HG02981 (cell line): ENCODE measurements around the gene ABHD15.

Source experiments
- ATAC-seq: cut with Tn5 transposase; IDR thresholded peaks from one replicate; pipeline ENCODE4 v1.9.1; 2021; ENCODE audit warnings: mild to moderate bottlenecking, moderate library complexity; ENCODE audit not compliant: unreplicated experiment

ABHD15 gene

GRCh38 chr17:29546830-29547229, 20.0 kb downstream of the ABHD15 start:
- no peak for ATAC-seq

- ATAC-seq = no peak
Measured at GRCh38 chr17:29546085-29546484, 20.8 kb downstream of the ABHD15 start.

GRCh38 chr17:29544066-29544465, 22.8 kb downstream of the ABHD15 start:
- ATAC-seq = no peak

- no peak for ATAC-seq
Measured at GRCh38 chr17:29533976-29534375, 32.9 kb downstream of the ABHD15 start.

GRCh38 chr17:29526322-29526721, 40.5 kb downstream of the ABHD15 start:
- ATAC-seq = no peak

GRCh38 chr17:29524692-29525091, 42.1 kb downstream of the ABHD15 start:
- no peak for ATAC-seq

- ATAC-seq = no peak
Measured at GRCh38 chr17:29518359-29518758, 48.5 kb downstream of the ABHD15 start.

GRCh38 chr17:29514792-29515191, 52.0 kb downstream of the ABHD15 start:
- ATAC-seq = no peak

GRCh38 chr17:29510953-29511352, 55.9 kb downstream of the ABHD15 start:
- ATAC-seq = no peak
